Right cardiac atrium (tissue), 5 donors: ENCODE results near the gene MTMR11. TPM values are rescaled to one million over a fixed set of nuclear protein-coding genes. Genes with fewer than 3 reads are reported as not detected.

Source experiments
- ATAC-seq, 2 donors: fragments of 200-7000 bp; cut with Tn5 transposase; one replicate each; pipeline versions ENCODE4 v1.8.0 to v1.9.1; 2020; ENCODE audit warnings: moderate library complexity in 2 of 2, mild to moderate bottlenecking in 1 of 2
- DNase-seq, 3 donors: peaks; one replicate each; pipeline ENCODE4 v3.0.0-alpha.2; 2020
- H3K27ac ChIP-seq: one replicate; pipeline ENCODE4 v1.5.1; 2013; ENCODE audit warnings: mild to moderate bottlenecking, low read length, control low read depth, moderate library complexity
- H3K27me3 ChIP-seq: one replicate; pipeline ENCODE4 v1.6.1; 2013; ENCODE audit not compliant: control insufficient read depth, insufficient read depth
- H3K4me1 ChIP-seq: one replicate; pipeline ENCODE4 v1.6.1; 2013; ENCODE audit warnings: low read length; ENCODE audit not compliant: control insufficient read depth, insufficient read depth
- H3K4me3 ChIP-seq: one replicate; pipeline ENCODE4 v1.5.1; 2013; ENCODE audit warnings: low read length, control low read depth
- H3K9me3 ChIP-seq: one replicate; pipeline ENCODE4 v1.6.1; 2013; ENCODE audit warnings: low read length; ENCODE audit not compliant: control insufficient read depth
- WGBS: extraction: QIAGEN DNeasy Blood & Tissue Kit; methylation state at CpG from one replicate; pipeline ENCODE4 v1.1.7; 2013; 5-methylcytosine and 5-hydroxymethylcytosine counted together
- intact Hi-C, 4 donors: fragments of 100-400 bp; cut with DNase I; formaldehyde crosslinking; loops; one replicate each; pipeline versions ENCODE4 v1.11.0 to v1.14.0; 2022 to 2023
- polyA plus RNA-seq: library from polyadenylated mRNA; stranded (reverse); fragments of 200-250 nt; gene quantifications from one replicate; pipeline ENCODE4 v1.2.3, GENCODE V29; 2013
- total RNA-seq, 4 donors: library from RNA; stranded (reverse); fragmentation: NEBNext Ultra II Directional; extraction: Animal tissue kit (Norgen Biotek cat#: 25700); gene quantifications; one replicate each; pipeline ENCODE4 v1.2.1, GENCODE V29; 2021
- donor health status: healthy with polysubstance abuse.
- donor health status: DM: no; HTN: yes; CAD: no.
- donor health status: DM: no; HTN: no; CAD: no.
- donor health status: DM: no; HTN: yes; CAD: no; lungs with severe emphysema.
- donor health status: DM: yes; HTN: yes; CAD: no.

MTMR11 gene
- total and polyA plus RNA-seq, 5 donors: 3.1 to 14.9 (median 8.6) TPM

- WGBS: 77% methylated on average over 3 of the region's 3 CpGs
- Histone ChIP-seq H3K27ac (no peak overlapping the region), H3K9me3 (no peaks in the 10 kb centered on the region), H3K4me3 (peak overlapping the region; percentile 95), H3K27me3 (no peaks in the 10 kb centered on the region), H3K4me1 (peaks cover under 1% of the 10 kb centered on the region)
- DNase-seq: no peak
- intact Hi-C loops: no loop called here
- ATAC-seq: no peak
Observed at GRCh38 chr1:149883598-149884247, 53.0 kb downstream of the MTMR11 start.

- DNase-seq (no peak), ATAC-seq (no peak)
- Histone ChIP-seq H3K4me3 (no peak overlapping the region), H3K27me3 (no peaks in the 10 kb centered on the region), H3K27ac (no peak overlapping the region), H3K4me1 (no peaks in the 10 kb centered on the region), H3K9me3 (no peaks in the 10 kb centered on the region)
- 89% methylated on average over 1 of the region's 1 CpG for WGBS
- intact Hi-C loops: no loop called here
Observed at GRCh38 chr1:149881876-149882275, 54.8 kb downstream of the MTMR11 start.

- intact Hi-C loops: no loop called here
- Histone ChIP-seq H3K27ac (no peak overlapping the region), H3K4me3 (no peak overlapping the region), H3K4me1 (no peaks in the 10 kb centered on the region), H3K9me3 (no peaks in the 10 kb centered on the region), H3K27me3 (no peaks in the 10 kb centered on the region)
- ATAC-seq: no peak
- 93% methylated on average over 1 of the region's 1 CpG for WGBS
- DNase-seq: no peak
Observed at GRCh38 chr1:149879556-149879955, 57.1 kb downstream of the MTMR11 start.

Other genes starting within 250 kb of the MTMR11 start
- 1 to 10 TPM; 2.0 to 5.0 (median 2.5) TPM for gene FCGR1A, start 154.2 kb downstream of the MTMR11 start, total RNA-seq
- 1.9 TPM for gene FCGR1A, start 154.2 kb downstream of the MTMR11 start, polyA plus RNA-seq
- 10 to 100 TPM; 13.0 to 23.8 (median 19.4) TPM for gene BOLA1, start 37.3 kb downstream of the MTMR11 start, total RNA-seq
- gene BOLA1, start 37.3 kb downstream of the MTMR11 start, polyA plus RNA-seq: 40.2 TPM
- 1 to 10 TPM; 1.2 to 2.8 (median 1.6) TPM for gene SV2A, start 19.0 kb downstream of the MTMR11 start, total RNA-seq
- gene SV2A, start 19.0 kb downstream of the MTMR11 start, polyA plus RNA-seq: 1.0 TPM
- 10 to 100 TPM; 26.1 to 30.8 (median 29.5) TPM for gene SF3B4, start 9.1 kb downstream of the MTMR11 start, total RNA-seq
- gene SF3B4, start 9.1 kb downstream of the MTMR11 start, polyA plus RNA-seq: 17.8 TPM
- gene OTUD7B, start 73.8 kb upstream of the MTMR11 start, total RNA-seq: 10 to 100 TPM; 23.3 to 27.2 (median 26.5) TPM
- gene OTUD7B, start 73.8 kb upstream of the MTMR11 start, polyA plus RNA-seq: 9.6 TPM
- 10 to 100 TPM; 46.3 to 54.3 (median 48.8) TPM for gene VPS45, start 130.9 kb upstream of the MTMR11 start, total RNA-seq
- gene VPS45, start 130.9 kb upstream of the MTMR11 start, polyA plus RNA-seq: 40.0 TPM
- 10 to 100 TPM; 28.9 to 51.4 (median 34.4) TPM for gene PLEKHO1, start 213.0 kb upstream of the MTMR11 start, total RNA-seq
- 73.2 TPM for gene PLEKHO1, start 213.0 kb upstream of the MTMR11 start, polyA plus RNA-seq